Measurements from ENCODE around the gene PIGQ. TPM values are rescaled to one million over a fixed set of nuclear protein-coding genes. Genes with fewer than 3 reads are reported as not detected.

Gene PIGQ
- total and polyA plus RNA-seq, 2 of the 8 experiments (the other 6 are each of a cell fraction or from before 2014, with no cell fraction given): 36.0 to 49.2 TPM

DNA sequence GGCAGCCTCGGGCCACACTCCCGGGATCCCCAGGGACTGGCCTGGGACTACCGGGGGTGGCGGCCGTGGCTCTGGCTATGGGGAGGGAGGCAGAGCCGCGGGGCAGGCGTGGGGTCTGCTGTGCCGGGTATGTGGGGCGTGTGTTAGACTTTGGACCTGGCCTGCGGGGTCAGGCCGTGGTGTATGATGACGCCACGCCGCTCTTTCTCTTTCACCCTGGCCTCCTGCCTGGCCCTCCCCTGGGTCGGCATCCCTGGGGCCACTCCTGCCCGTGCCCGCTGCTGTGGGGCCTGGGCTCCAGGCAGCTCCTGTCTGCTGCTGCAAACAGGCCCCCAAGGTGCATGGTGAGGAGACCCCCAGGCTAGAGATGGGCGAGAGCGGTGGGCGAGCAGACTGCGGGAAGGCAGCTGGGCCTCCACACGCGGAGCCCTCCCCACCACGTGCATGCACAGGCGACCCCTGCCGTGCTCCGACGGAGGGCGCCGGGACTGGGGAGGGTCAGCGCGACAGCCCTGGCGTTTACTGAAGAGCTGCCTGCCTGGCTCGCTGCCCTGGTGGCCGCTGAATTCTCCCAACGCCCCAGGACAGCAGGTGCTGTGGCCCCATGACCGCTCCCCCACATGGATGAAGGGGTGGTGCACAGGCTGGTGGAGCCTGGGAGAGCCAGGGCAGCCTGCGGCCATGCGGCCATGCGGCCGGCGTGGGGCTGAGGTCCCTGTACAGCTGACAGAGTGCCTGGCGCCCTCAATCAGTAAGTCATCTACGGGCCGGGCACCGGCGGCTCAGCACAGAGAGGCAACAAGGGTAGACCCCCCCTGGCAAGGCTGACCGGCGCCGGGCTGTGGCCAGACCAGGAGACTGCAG lies 26.2 kb upstream of the PIGQ start:
- WGBS, 2 experiments (ENCODE audit: extremely low coverage in 1 of 2, insufficient coverage in 1 of 2, insufficient read length in 1 of 2, insufficient replicate concordance in 2 of 2, low coverage in 1 of 2, low lambda C conversion rate in 2 of 2, missing lambda C conversion rate in 1 of 2): 93% methylated on average over 45 of the region's 51 CpGs; no CpG with 5 or more reads in 1 of the 2 experiments
- Histone ChIP-seq H4K8ac (ENCODE audit: extremely low read depth, insufficient read depth, low read length) (no peak overlapping the region), H3K4ac (replicated peaks; ENCODE audit: insufficient read length, low read depth, low read length) (no peak overlapping the region), H3K79me1 (ENCODE audit: low read depth, low read length) (peaks cover 8% of the 10 kb centered on the region), H3K36me3 (ENCODE audit: control insufficient read depth in 2 of 4, insufficient read depth in 4 of 4, low read length in 3 of 4) (peaks cover 0 to 6% (median 0%) of the 10 kb centered on the region in 4 experiments; a peak in 2 of 8 replicates), H2AK5ac (ENCODE audit: low read depth, low read length) (no peak overlapping the region), H4K5ac (ENCODE audit: insufficient read length, low read depth, low read length) (no peak overlapping the region), H3K4me1 (replicated peaks in 1 of 4; ENCODE audit: control insufficient read depth in 3 of 4, insufficient read depth in 4 of 4, low read length in 3 of 4) (no peaks in the 10 kb centered on the region), H3K23ac (ENCODE audit: insufficient read length) (no peak overlapping the region), H3K18ac (ENCODE audit: extremely low read depth, low read length) (no peak overlapping the region), H3K79me2 (ENCODE audit: control insufficient read depth in 1 of 2, insufficient read depth in 2 of 2, low read length in 2 of 2) (peaks cover 0 to 29% of the 10 kb centered on the region in 2 experiments; a peak in 1 of 4 replicates), H3K27me3 (replicated peaks in 1 of 4; ENCODE audit: control insufficient read depth in 3 of 4, extremely low read depth in 1 of 4, insufficient read depth in 3 of 4, low read length in 3 of 4) (no peaks in the 10 kb centered on the region), H3K9ac (replicated peaks in 1 of 4; ENCODE audit: extremely low read depth in 1 of 4, low read depth in 3 of 4, low read length in 3 of 4) (no peak overlapping the region), H2BK5ac (ENCODE audit: low read depth, low read length) (no peak overlapping the region), H3K56ac (replicated peaks; ENCODE audit: insufficient read length, low read depth, low read length) (no peak overlapping the region), H3K14ac (ENCODE audit: insufficient read length) (no peak overlapping the region), H2BK20ac (ENCODE audit: low read length) (no peak overlapping the region), H2BK15ac (ENCODE audit: low read length) (no peak overlapping the region), H4K91ac (replicated peaks; ENCODE audit: insufficient read length, low read length) (no peak overlapping the region), H3K4me2 (ENCODE audit: insufficient read depth in 1 of 2, low read depth in 2 of 2, low read length in 2 of 2) (no peak overlapping the region), H3K23me2 (ENCODE audit: low read depth, low read length) (no peaks in the 10 kb centered on the region), H2BK120ac (replicated peaks; ENCODE audit: low read depth, low read length) (no peak overlapping the region), H3K9me3 (ENCODE audit: insufficient read depth in 2 of 2, low read depth in 1 of 2, low read length in 1 of 2) (no peaks in the 10 kb centered on the region; a peak in 1 of 4 replicates), H3K27ac (ENCODE audit: low read depth, low read length) (no peak overlapping the region; the same call in 1 of the 2 replicates), H2BK12ac (ENCODE audit: low read depth, low read length) (no peak overlapping the region), H4K20me1 (replicated peaks in 1 of 2; ENCODE audit: control insufficient read depth in 1 of 2, insufficient read depth in 2 of 2, low read length in 2 of 2) (peaks cover 0 to 9% of the 10 kb centered on the region in 2 experiments), H2AFZ (ENCODE audit: low read length) (no peak overlapping the region), H3K4me3 (ENCODE audit: extremely low read depth in 1 of 4, insufficient read depth in 2 of 4, low read depth in 3 of 4, low read length in 4 of 4) (no peak overlapping the region)
- FAIRE-seq (no peak), DNase-seq (ENCODE audit: low read depth in 1 of 2, low spot score in 2 of 2) (no peak)
- ChIA-PET POLR2A (ENCODE audit: partially characterized antibody) (interaction anchor here (0.9 to 2.2 kb wide), 6 partner anchors 12 to 142 kb away, joined by 3 to 4 read pairs (median 3); partner anchors contain the start of gene DECR2), CTCF (ENCODE audit: partially characterized antibody) (interaction anchor here (0.8 to 2.3 kb wide), 11 partner anchors 10 to 153 kb away, joined by 3 to 14 read pairs (median 3); no protein-coding TSS in a partner anchor)
- TF ChIP-seq TAF1 (IDR thresholded peaks at IDR 0.05; ENCODE audit: low read depth, low read length) (no peak), JUN (IDR thresholded peaks at IDR 0.05; ENCODE audit: low read depth, low read length) (no peak), BRCA1 (IDR thresholded peaks at IDR 0.05; ENCODE audit: low read depth, low read length) (no peak), CHD2 (IDR thresholded peaks at IDR 0.05; ENCODE audit: low read length) (no peak), TEAD4 (IDR thresholded peaks at IDR 0.05; ENCODE audit: low read depth, low read length) (no peak), BACH1 (IDR thresholded peaks at IDR 0.05; ENCODE audit: low read length) (no peak), YY1 (IDR thresholded peaks at IDR 0.05; ENCODE audit: low read depth, low read length) (no peak), RNF2 (IDR thresholded peaks at IDR 0.05; ENCODE audit: borderline replicate concordance, low read depth, low read length, missing control alignments, poor library complexity, severe bottlenecking) (no peak), NANOG (IDR thresholded peaks at IDR 0.05; ENCODE audit: insufficient read depth, low read depth, low read length, poor library complexity, severe bottlenecking) (no peak), EGR1 (IDR thresholded peaks at IDR 0.05; ENCODE audit: borderline replicate concordance, low read depth, low read length) (no peak)
- TF ChIP-seq, protein P1, sequence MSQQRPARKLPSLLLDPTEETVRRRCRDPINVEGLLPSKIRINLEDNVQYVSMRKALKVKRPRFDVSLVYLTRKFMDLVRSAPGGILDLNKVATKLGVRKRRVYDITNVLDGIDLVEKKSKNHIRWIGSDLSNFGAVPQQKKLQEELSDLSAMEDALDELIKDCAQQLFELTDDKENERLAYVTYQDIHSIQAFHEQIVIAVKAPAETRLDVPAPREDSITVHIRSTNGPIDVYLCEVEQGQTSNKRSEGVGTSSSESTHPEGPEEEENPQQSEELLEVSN (IDR thresholded peaks at IDR 0.05): no peak

Data from H1 (cell line).